Measurements from ENCODE around the gene TNFAIP6. TPM values are rescaled to one million over a fixed set of nuclear protein-coding genes. Genes with fewer than 3 reads are reported as not detected.

TNFAIP6 gene, protein sequence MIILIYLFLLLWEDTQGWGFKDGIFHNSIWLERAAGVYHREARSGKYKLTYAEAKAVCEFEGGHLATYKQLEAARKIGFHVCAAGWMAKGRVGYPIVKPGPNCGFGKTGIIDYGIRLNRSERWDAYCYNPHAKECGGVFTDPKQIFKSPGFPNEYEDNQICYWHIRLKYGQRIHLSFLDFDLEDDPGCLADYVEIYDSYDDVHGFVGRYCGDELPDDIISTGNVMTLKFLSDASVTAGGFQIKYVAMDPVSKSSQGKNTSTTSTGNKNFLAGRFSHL
- 1 to 10 TPM in 3 of 4 donors, under 1 TPM in 1; 0.57 to 5.9 (median 3.9) TPM for total RNA-seq

- no peak for TF ChIP-seq CTCF (IDR thresholded peaks at IDR 0.05; ENCODE audit: low read depth)
Observed at GRCh38 chr2:151357359-151357758, at the start of gene TNFAIP6. TSS of gene TNFAIP6 (plus strand) at chr2:151357592. CDS start at chr2:151357667, 75 bp downstream.

DNA sequence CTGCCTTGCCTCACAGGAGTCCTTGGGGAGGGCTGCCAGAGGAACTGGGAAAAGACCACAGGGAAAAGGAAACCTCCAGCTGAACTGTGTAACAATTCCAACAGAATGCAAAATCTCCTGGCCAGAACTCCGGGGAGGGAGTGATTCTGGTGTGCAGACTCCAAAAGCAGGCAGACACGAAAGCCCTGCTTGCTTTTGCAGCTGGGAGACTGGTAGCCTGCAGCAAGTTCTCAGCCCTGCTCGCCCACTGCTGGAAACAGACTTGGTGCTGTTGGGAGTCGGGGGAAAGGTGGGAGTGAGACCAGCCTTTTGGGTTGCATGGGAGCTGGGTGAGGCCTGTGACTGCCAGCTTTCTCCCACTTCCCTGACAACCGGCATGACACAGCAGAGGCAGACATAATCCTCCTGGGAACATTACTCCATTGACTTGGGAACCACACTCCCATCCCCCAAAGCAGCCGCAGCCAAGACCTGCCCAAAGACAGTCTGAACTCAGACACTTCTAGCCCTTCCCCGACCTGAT lies 42.0 kb upstream of the TNFAIP6 start:
- TF ChIP-seq CTCF (IDR thresholded peaks at IDR 0.05; ENCODE audit: low read depth), result no peak

DNA sequence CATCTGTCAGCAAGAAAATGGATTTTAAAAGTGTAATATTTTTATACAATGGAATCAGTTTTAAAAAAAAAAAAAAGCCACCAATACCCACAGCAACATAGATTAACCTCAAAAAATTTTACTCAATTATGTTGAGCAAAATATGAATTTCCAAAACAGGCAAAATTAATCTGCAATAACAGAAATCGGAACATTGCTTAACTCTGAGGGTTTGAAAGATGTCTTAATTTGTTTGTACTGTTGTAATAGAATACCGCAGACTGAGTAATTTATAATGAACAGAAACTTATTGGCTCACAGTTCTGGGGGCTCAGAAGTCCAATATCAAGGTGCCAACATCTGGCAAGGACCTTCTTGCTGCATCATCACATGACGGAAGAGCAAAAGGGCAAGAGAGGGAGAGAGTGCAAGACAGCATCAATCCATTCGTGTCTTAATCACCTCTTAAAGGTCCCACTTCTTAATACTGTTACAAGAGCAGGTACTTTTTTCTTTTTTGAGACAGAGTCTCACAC lies 31.8 kb upstream of the TNFAIP6 start:
- no peak for TF ChIP-seq CTCF (IDR thresholded peaks at IDR 0.05; ENCODE audit: low read depth)

DNA sequence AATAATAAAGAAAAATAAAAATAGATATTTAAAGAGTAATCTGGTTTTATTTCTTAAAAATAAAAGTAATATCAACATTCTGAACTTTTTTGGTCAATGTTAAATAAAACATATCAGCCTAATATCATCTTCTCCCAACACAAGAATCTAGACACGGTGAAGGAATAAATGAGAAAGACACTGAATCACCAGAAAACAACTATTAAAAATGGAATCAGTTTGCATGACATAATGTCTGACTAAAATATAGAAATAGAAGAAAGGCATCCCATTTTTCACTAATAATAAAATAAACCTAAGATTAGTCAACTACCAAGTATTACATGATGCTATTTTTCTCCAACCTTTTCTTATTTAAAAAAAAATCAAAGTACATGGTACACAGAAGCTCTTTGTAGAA lies 30.8 kb upstream of the TNFAIP6 start:
- TF ChIP-seq CTCF (IDR thresholded peaks at IDR 0.05; ENCODE audit: low read depth), result no peak

DNA sequence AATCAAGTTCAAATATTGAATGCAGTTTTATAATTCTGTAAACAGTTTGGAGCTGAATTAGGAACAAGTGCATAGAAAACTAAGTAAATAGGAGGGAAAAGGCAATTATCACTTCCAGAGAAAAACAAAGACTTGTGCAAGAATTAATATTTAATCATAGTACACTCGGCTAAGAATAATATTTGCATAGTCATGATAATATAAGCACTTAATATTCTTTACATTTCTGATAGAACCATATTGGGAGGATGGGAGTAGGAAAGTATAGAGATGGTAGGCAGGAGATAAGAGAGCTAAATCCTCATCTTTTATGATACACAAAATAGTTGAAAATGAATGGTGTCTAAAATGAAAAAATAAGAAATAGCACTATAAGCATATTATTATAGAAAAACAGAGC lies 27.4 kb upstream of the TNFAIP6 start:
- no peak for TF ChIP-seq CTCF (IDR thresholded peaks at IDR 0.05; ENCODE audit: low read depth)

- TF ChIP-seq CTCF (IDR thresholded peaks at IDR 0.05; ENCODE audit: low read depth), result no peak
Observed at GRCh38 chr2:151333083-151333482, 24.3 kb upstream of the TNFAIP6 start.

- TF ChIP-seq CTCF (IDR thresholded peaks at IDR 0.05; ENCODE audit: low read depth), result no peak
Observed at GRCh38 chr2:151334082-151334815, 23.1 kb upstream of the TNFAIP6 start.
